Stimulated activated CD8-positive, alpha-beta memory T cell treated with anti-CD3 and anti-CD28 coated beads, Interleukin-15, amount 100 ng/mL, for 24 hours (primary cell): ENCODE results near the gene TCEA3.

Experiments used
- DNase-seq: peaks from one replicate; pipeline ENCODE4 v3.0.0-alpha.2; 2020; ENCODE audit warnings: low read depth

Gene TCEA3

GRCh38 chr1:23421343-23421742 lies 3.2 kb downstream of the TCEA3 start:
- DNase-seq: no peak

- DNase-seq: no peak
Observed at GRCh38 chr1:23420778-23421177, 3.8 kb downstream of the TCEA3 start.

GRCh38 chr1:23419180-23419579 lies 5.4 kb downstream of the TCEA3 start:
- DNase-seq: no peak

GRCh38 chr1:23417570-23417969 lies 7.0 kb downstream of the TCEA3 start:
- DNase-seq: no peak

- no peak for DNase-seq
Observed at GRCh38 chr1:23416964-23417363, 7.6 kb downstream of the TCEA3 start.

GRCh38 chr1:23408797-23409290 lies 15.7 kb downstream of the TCEA3 start:
- no peak for DNase-seq

GRCh38 chr1:23407016-23407630 lies 17.4 kb downstream of the TCEA3 start:
- no peak for DNase-seq

- no peak for DNase-seq
Observed at GRCh38 chr1:23405946-23406345, 18.6 kb downstream of the TCEA3 start.

GRCh38 chr1:23403735-23404486 lies 20.6 kb downstream of the TCEA3 start:
- peak; percentile 70 for DNase-seq

- no peak for DNase-seq
Observed at GRCh38 chr1:23403355-23403734, 21.2 kb downstream of the TCEA3 start.

GRCh38 chr1:23403038-23403336 lies 21.6 kb downstream of the TCEA3 start:
- no peak for DNase-seq

GRCh38 chr1:23402286-23403037 lies 22.1 kb downstream of the TCEA3 start:
- DNase-seq: no peak

- no peak for DNase-seq
Observed at GRCh38 chr1:23401313-23401712, 23.2 kb downstream of the TCEA3 start.

GRCh38 chr1:23400324-23401114 lies 24.0 kb downstream of the TCEA3 start:
- DNase-seq: no peak

GRCh38 chr1:23399229-23399628 lies 25.3 kb downstream of the TCEA3 start:
- no peak for DNase-seq

- DNase-seq: no peak
Observed at GRCh38 chr1:23397908-23398307, 26.6 kb downstream of the TCEA3 start.

GRCh38 chr1:23396380-23396779 lies 28.2 kb downstream of the TCEA3 start:
- no peak for DNase-seq

- DNase-seq: no peak
Observed at GRCh38 chr1:23395849-23396248, 28.7 kb downstream of the TCEA3 start.

GRCh38 chr1:23395154-23395724 lies 29.3 kb downstream of the TCEA3 start:
- no peak for DNase-seq

GRCh38 chr1:23394684-23395083 lies 29.9 kb downstream of the TCEA3 start:
- no peak for DNase-seq

- DNase-seq: no peak
Observed at GRCh38 chr1:23394181-23394580, 30.4 kb downstream of the TCEA3 start.

- no peak for DNase-seq
Observed at GRCh38 chr1:23393706-23394105, 30.8 kb downstream of the TCEA3 start.
